HepG2 (cell line): ENCODE results near the gene CSNK1D. TPM values are rescaled to one million over a fixed set of nuclear protein-coding genes. Genes with fewer than 3 reads are reported as not detected.
A peak's percentile ranks its signal among the peaks of the same experiment; 100 is the strongest.

Experiments
- AKAP8 ChIP-seq: sonication (generic); formaldehyde crosslinking; IDR thresholded peaks from 2 replicates; pipeline ENCODE4 v1.5.1; 2020; ENCODE audit warnings: mild to moderate bottlenecking, missing genetic modification reagents
- ATF3 ChIP-seq: sonication (generic); formaldehyde crosslinking; IDR thresholded peaks from 2 replicates; pipeline ENCODE4 v1.4.0; 2020; ENCODE audit warnings: missing genetic modification reagents
- DNMT1 ChIP-seq: sonication (generic); formaldehyde crosslinking; IDR thresholded peaks from 2 replicates; pipeline ENCODE4 v1.5.1; 2020; ENCODE audit warnings: mild to moderate bottlenecking, missing genetic modification reagents
- EEA1 ChIP-seq: sonication (generic); formaldehyde crosslinking; IDR thresholded peaks from 2 replicates; pipeline ENCODE4 v1.5.1; 2020; ENCODE audit warnings: mild to moderate bottlenecking, missing genetic modification reagents, borderline replicate concordance
- IRF1 ChIP-seq: sonication (generic); formaldehyde crosslinking; IDR thresholded peaks from 2 replicates; pipeline ENCODE4 v1.4.0; 2020; ENCODE audit warnings: low read depth, mild to moderate bottlenecking, missing genetic modification reagents
- KDM1A ChIP-seq: IDR thresholded peaks from 2 replicates; pipeline ENCODE4 v1.6.1; 2016; ENCODE audit warnings: missing compliant biosample characterization
- NFIB ChIP-seq: sonication (generic); formaldehyde crosslinking; IDR thresholded peaks from 2 replicates; pipeline ENCODE4 v1.9.0; 2021; ENCODE audit warnings: missing genetic modification reagents, mild to moderate bottlenecking, borderline replicate concordance
- RXRA ChIP-seq: sonication (generic); formaldehyde crosslinking; IDR thresholded peaks from 2 replicates; pipeline ENCODE4 v1.5.1; 2020; ENCODE audit warnings: missing genetic modification reagents
- TCF7L2 ChIP-seq: IDR thresholded peaks from 2 replicates; pipeline ENCODE4 v1.6.1; 2011; ENCODE audit warnings: mild to moderate bottlenecking, low read depth, low read length, moderate library complexity
- ZBTB33 ChIP-seq: sonication (generic); formaldehyde crosslinking; IDR thresholded peaks from 2 replicates; pipeline ENCODE4 v1.4.0; 2020; ENCODE audit warnings: missing genetic modification reagents
- ZNF124 ChIP-seq: sonication (generic); formaldehyde crosslinking; IDR thresholded peaks from 2 replicates; pipeline ENCODE4 v1.4.0; 2020; ENCODE audit warnings: missing genetic modification reagents
- ZNF30 ChIP-seq: sonication (generic); formaldehyde crosslinking; IDR thresholded peaks from 2 replicates; pipeline ENCODE4 v1.5.0; 2020; ENCODE audit warnings: mild to moderate bottlenecking, missing genetic modification reagents
- ZNF331 ChIP-seq: sonication (generic); formaldehyde crosslinking; IDR thresholded peaks from 2 replicates; pipeline ENCODE4 v1.4.0; 2020; ENCODE audit warnings: missing genetic modification reagents
- ZNF547 ChIP-seq: sonication (generic); formaldehyde crosslinking; IDR thresholded peaks from 2 replicates; pipeline ENCODE4 v1.5.1; 2020; ENCODE audit warnings: mild to moderate bottlenecking, missing genetic modification reagents
- ZNF83 ChIP-seq: sonication (generic); formaldehyde crosslinking; IDR thresholded peaks from 2 replicates; pipeline ENCODE4 v1.4.0; 2020; ENCODE audit warnings: missing genetic modification reagents, mild to moderate bottlenecking, borderline replicate concordance
- ZZZ3 ChIP-seq: sonication (generic); formaldehyde crosslinking; IDR thresholded peaks from 2 replicates; pipeline ENCODE4 v1.4.0; 2020; ENCODE audit warnings: missing genetic modification reagents, mild to moderate bottlenecking, borderline replicate concordance
- polyA plus RNA-seq, 8 experiments: library from polyadenylated mRNA; depleted of rRNA in 3 of 8; stranded (reverse) in 7 of 8; unstranded in 1 of 8; fragments of >200 nt; fragmentation: Illumina TruSeq in 4 of 8; extraction: Trizol in 4 of 8; gene quantifications; 2 replicates each; pipeline versions ENCODE4 v1.2.1 to v1.2.3, GENCODE V29; 2011 to 2016; ENCODE audit warnings: low read depth in 4 of 8, missing spikeins in 1 of 8, mixed read lengths in 1 of 8; ENCODE audit not compliant: insufficient read depth in 1 of 8
- total RNA-seq, 5 experiments: library from RNA; depleted of rRNA; stranded (reverse); fragments of >200 nt; fragmentation: Illumina TruSeq; extraction: Trizol; gene quantifications; 2 replicates each; pipeline ENCODE4 v1.2.3, GENCODE V29; 2016; ENCODE audit warnings: low read depth in 1 of 5
- TF ChIP-seq, protein P1 (sequence below): sonication (generic); formaldehyde crosslinking; IDR thresholded peaks from 2 replicates; pipeline ENCODE4 v1.4.0; 2020; ENCODE audit warnings: mild to moderate bottlenecking, missing genetic modification reagents
- TF ChIP-seq, protein P2 (sequence below): sonication (generic); formaldehyde crosslinking; IDR thresholded peaks from 2 replicates; pipeline ENCODE4 v1.5.1; 2020; ENCODE audit warnings: missing genetic modification reagents, mild to moderate bottlenecking, borderline replicate concordance
- TF ChIP-seq, protein P3 (sequence below): sonication (generic); formaldehyde crosslinking; IDR thresholded peaks from 2 replicates; pipeline ENCODE4 v1.4.0; 2020; ENCODE audit warnings: mild to moderate bottlenecking, missing genetic modification reagents
- TF ChIP-seq, protein P4 (sequence below): IDR thresholded peaks from 2 replicates; pipeline ENCODE4 v1.6.1; 2016

CSNK1D gene
- total and polyA plus RNA-seq, 2 of the 13 experiments (the other 11 are each of a cell fraction or from before 2014, with no cell fraction given), result 31.5 to 128 TPM

GRCh38 chr17:82237083-82237745 is 36.3 kb downstream of the CSNK1D start (continued):
- TF ChIP-seq, protein P1, sequence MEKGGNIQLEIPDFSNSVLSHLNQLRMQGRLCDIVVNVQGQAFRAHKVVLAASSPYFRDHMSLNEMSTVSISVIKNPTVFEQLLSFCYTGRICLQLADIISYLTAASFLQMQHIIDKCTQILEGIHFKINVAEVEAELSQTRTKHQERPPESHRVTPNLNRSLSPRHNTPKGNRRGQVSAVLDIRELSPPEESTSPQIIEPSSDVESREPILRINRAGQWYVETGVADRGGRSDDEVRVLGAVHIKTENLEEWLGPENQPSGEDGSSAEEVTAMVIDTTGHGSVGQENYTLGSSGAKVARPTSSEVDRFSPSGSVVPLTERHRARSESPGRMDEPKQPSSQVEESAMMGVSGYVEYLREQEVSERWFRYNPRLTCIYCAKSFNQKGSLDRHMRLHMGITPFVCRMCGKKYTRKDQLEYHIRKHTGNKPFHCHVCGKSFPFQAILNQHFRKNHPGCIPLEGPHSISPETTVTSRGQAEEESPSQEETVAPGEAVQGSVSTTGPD (CRISPR knock-in tag), result no peak
- TF ChIP-seq, protein P2, sequence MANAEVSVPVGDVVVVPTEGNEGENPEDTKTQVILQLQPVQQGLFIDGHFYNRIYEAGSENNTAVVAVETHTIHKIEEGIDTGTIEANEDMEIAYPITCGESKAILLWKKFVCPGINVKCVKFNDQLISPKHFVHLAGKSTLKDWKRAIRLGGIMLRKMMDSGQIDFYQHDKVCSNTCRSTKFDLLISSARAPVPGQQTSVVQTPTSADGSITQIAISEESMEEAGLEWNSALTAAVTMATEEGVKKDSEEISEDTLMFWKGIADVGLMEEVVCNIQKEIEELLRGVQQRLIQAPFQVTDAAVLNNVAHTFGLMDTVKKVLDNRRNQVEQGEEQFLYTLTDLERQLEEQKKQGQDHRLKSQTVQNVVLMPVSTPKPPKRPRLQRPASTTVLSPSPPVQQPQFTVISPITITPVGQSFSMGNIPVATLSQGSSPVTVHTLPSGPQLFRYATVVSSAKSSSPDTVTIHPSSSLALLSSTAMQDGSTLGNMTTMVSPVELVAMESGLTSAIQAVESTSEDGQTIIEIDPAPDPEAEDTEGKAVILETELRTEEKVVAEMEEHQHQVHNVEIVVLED (CRISPR knock-in tag), result no peak
- TF ChIP-seq EEA1 (CRISPR knock-in tag) (no peak), KDM1A (CRISPR knock-in tag) (no peak), NFIB (CRISPR knock-in tag) (0 out of 2 replicates have a peak, but pooled peaks have one; percentile 14), IRF1 (CRISPR knock-in tag) (no peak), TCF7L2 (no peak), ZNF30 (CRISPR knock-in tag) (no peak), ZNF124 (no peak), ZNF83 (no peak), ATF3 (CRISPR knock-in tag) (no peak), ZZZ3 (no peak), ZNF547 (CRISPR knock-in tag) (no peak; the same call in 1 of the 2 replicates), DNMT1 (CRISPR knock-in tag) (no peak), ZNF331 (CRISPR knock-in tag) (no peak), AKAP8 (CRISPR knock-in tag) (0 out of 2 replicates have a peak, but pooled peaks have one; percentile 24), ZBTB33 (peak; percentile 99), RXRA (no peak)
- TF ChIP-seq, protein P3, sequence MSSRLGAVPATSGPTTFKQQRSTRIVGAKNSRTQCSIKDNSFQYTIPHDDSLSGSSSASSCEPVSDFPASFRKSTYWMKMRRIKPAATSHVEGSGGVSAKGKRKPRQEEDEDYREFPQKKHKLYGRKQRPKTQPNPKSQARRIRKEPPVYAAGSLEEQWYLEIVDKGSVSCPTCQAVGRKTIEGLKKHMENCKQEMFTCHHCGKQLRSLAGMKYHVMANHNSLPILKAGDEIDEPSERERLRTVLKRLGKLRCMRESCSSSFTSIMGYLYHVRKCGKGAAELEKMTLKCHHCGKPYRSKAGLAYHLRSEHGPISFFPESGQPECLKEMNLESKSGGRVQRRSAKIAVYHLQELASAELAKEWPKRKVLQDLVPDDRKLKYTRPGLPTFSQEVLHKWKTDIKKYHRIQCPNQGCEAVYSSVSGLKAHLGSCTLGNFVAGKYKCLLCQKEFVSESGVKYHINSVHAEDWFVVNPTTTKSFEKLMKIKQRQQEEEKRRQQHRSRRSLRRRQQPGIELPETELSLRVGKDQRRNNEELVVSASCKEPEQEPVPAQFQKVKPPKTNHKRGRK, result no peak
- TF ChIP-seq, protein P4, sequence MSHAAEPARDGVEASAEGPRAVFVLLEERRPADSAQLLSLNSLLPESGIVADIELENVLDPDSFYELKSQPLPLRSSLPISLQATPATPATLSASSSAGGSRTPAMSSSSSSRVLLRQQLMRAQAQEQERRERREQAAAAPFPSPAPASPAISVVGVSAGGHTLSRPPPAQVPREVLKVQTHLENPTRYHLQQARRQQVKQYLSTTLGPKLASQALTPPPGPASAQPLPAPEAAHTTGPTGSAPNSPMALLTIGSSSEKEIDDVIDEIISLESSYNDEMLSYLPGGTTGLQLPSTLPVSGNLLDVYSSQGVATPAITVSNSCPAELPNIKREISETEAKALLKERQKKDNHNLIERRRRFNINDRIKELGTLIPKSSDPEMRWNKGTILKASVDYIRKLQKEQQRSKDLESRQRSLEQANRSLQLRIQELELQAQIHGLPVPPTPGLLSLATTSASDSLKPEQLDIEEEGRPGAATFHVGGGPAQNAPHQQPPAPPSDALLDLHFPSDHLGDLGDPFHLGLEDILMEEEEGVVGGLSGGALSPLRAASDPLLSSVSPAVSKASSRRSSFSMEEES (CRISPR knock-in tag), result no peak
